Stomach (tissue), 9 donors: ENCODE results near the gene DNAJC28. TPM values are rescaled to one million over a fixed set of nuclear protein-coding genes. Genes with fewer than 3 reads are reported as not detected.

Experiments
- DNase-seq, 2 donors: peaks; one replicate each; pipeline versions ENCODE4 v3.0.0 to v3.0.0-alpha.2; 2013 to 2019
- H3K27ac ChIP-seq, 5 donors: fragments of 200-600 bp in 4 of 5; sonication (generic) in 4 of 5; one replicate each; pipeline ENCODE4 v1.5.1; 2013 to 2019; ENCODE audit warnings: mild to moderate bottlenecking in 1 of 5, moderate library complexity in 1 of 5
- H3K27me3 ChIP-seq, 3 donors: fragments of 200-600 bp; sonication (generic); one replicate each; pipeline ENCODE4 v1.5.1; 2017 to 2019; ENCODE audit warnings: mixed run types in 1 of 3
- H3K36me3 ChIP-seq, 4 donors: fragments of 200-600 bp; sonication (generic); 1 replicate in 3 of 4; 2 replicates in 1 of 4; pipeline ENCODE4 v1.5.1; 2016 to 2019
- H3K4me1 ChIP-seq, 4 donors: fragments of 200-600 bp; sonication (generic); one replicate each; pipeline ENCODE4 v1.5.1; 2016 to 2019
- H3K4me3 ChIP-seq, 4 donors: fragments of 200-600 bp; sonication (generic) in 3 of 4; one replicate each; pipeline ENCODE4 v1.5.1; 2016 to 2019; ENCODE audit warnings: mild to moderate bottlenecking in 1 of 4
- H3K9me3 ChIP-seq, 4 donors: fragments of 200-600 bp; sonication (generic); one replicate each; pipeline ENCODE4 v1.5.1; 2016 to 2019
- CTCF ChIP-seq, 7 experiments: fragments of 450-650 bp in 4 of 7; fragments of 200-600 bp in 3 of 7; sonication (generic) in 3 of 7; IDR thresholded peaks; one replicate each; pipeline ENCODE4 v1.5.1; 2016 to 2019; ENCODE audit warnings: antibody characterized with exemption in 7 of 7, control low read depth in 2 of 7, mild to moderate bottlenecking in 1 of 7
- EP300 ChIP-seq: sonication (generic); formaldehyde crosslinking; IDR thresholded peaks from one replicate; pipeline ENCODE4 v1.6.1; 2017; ENCODE audit warnings: antibody characterized with exemption
- POLR2AphosphoS5 ChIP-seq, 3 donors: sonication (generic); formaldehyde crosslinking; IDR thresholded peaks; one replicate each; pipeline ENCODE4 v1.6.1; 2016; ENCODE audit warnings: antibody characterized with exemption in 3 of 3
- WGBS, 5 donors: extraction: QIAGEN DNeasy Blood & Tissue Kit in 3 of 5; methylation state at CpG; one replicate each; pipeline versions ENCODE4 v1.1.5 to v1.1.7; 2013 to 2018; 5-methylcytosine and 5-hydroxymethylcytosine counted together
- intact Hi-C: fragments of 100-400 bp; cut with DNase I; formaldehyde crosslinking; loops from one replicate; pipeline ENCODE4 v1.15.1; 2023; ENCODE audit warnings: low total_unique reads
- polyA plus RNA-seq, 3 donors: library from polyadenylated mRNA; stranded (reverse); fragments of 200-250 nt; gene quantifications; one replicate each; pipeline ENCODE4 v1.2.3, GENCODE V29; 2013
- total RNA-seq, 5 donors: library from RNA; depleted of rRNA; stranded (reverse); fragments of >200 nt; gene quantifications; one replicate each; pipeline versions ENCODE4 v1.1.0 to v1.2.3, GENCODE V29; 2014 to 2016
- donor health status: healthy with polysubstance abuse.
- donor health status: Bipolar disorder and iron deficiency.
- donor health status: healthy.

Gene DNAJC28
- total and polyA plus RNA-seq, 8 donors = 0.43 to 4.3 (median 1.1) TPM; not detected in 1

DNA sequence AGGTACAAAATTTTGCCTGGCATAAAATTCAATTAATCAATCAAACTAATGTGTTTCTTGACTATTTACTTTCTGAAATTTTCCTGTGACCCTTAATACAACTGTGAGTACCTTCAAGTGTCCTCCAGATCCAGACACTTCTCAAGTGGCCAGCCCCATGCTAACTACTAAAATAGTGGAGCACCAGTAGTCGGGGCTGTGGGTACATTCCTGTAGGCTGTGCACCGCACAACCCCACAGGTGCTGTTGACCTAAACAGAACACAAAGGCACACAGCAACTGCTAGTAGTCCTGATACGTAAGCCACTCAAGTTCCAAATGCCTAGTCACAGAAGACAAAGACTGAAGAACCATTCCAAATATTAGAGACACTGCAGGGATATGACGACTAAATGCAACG is 48.3 kb downstream of the DNAJC28 start:
- no peak for DNase-seq
- peak overlapping the region in 2 of 5 donors; percentile 16 to 61 for H3K27ac ChIP-seq
- no peak overlapping the region for H3K4me3 ChIP-seq
- H3K9me3 ChIP-seq = no peaks in the 10 kb centered on the region
- intact Hi-C loops = loop anchor here (5.0 to 10.0 kb wide), 2 partner anchors 78 to 241 kb away; no protein-coding TSS in a partner anchor
- 73 to 89% (median 78%) methylated on average over 5 of the region's 5 CpGs for WGBS, 5 donors
- H3K36me3 ChIP-seq = peaks cover 11 to 45% (median 37%) of the 10 kb centered on the region in 4 donors
- H3K27me3 ChIP-seq = no peaks in the 10 kb centered on the region
- TF ChIP-seq POLR2AphosphoS5 (IDR thresholded peaks at IDR 0.05) (no peak), EP300 (no peak), CTCF (IDR thresholded peaks at IDR 0.05) (no peak)
- H3K4me1 ChIP-seq = peaks cover 4 to 22% (median 14%) of the 10 kb centered on the region in 4 donors

DNA sequence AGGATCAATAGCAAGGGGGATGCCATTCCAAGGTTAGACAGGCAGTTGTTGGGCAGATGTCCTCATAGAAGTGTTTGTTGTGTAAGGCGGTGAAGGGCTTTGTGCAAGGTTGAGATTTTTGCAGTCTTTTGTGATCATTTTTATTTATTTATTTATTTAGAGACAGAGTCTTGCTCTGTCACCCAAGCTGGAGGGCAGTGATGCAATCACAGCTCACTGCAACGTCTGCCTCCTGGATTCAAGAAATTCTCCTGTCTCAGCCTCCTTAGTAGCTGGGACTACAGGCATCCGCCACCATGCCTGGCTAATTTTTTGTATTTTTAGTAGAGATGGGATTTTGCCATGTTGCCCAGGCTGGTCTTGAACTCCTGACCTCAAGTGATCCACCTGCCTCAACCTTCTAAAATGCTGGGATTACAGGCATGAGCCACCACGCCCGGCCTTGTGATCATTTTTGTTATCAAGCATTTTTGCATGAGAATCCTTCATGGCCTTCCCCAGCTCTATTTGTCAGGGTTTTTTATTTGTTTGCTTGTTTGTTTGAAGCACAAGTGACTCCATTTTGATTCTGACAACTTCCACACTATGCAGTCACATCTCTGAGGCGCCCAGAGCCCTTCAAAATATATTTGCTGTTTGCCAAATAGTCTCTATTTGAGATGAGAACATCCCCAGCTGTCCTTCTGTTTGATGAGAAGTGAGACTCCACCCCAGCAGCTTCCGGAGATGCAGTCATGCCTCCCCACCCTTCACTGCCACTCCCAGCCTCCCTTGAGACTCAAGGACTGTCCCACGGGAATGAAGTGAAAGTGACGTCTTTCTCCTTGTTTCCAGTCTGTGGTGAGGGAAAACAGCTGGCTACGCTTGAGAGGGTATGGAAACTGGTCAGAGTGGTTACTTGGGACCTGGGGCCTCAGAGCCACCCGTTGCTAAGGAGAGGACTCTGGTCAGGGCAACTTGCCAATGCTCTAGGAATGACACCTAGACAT is 49.7 kb downstream of the DNAJC28 start:
- Histone ChIP-seq H3K4me3 (no peak overlapping the region), H3K27ac (peak overlapping the region in 4 of 5 donors; percentile 15 to 61 (median 24)), H3K4me1 (peaks cover 4 to 22% (median 14%) of the 10 kb centered on the region in 4 donors), H3K9me3 (no peaks in the 10 kb centered on the region), H3K36me3 (peaks cover 20 to 45% (median 40%) of the 10 kb centered on the region in 4 donors), H3K27me3 (no peaks in the 10 kb centered on the region)
- peak in 1 of 2 donors; percentile 71 for DNase-seq
- peak in 1 of 3 donors; percentile 36 for TF ChIP-seq POLR2AphosphoS5 (IDR thresholded peaks at IDR 0.05)
- no peak for TF ChIP-seq EP300
- 61 to 73% (median 67%) methylated on average over 11 of the region's 11 CpGs for WGBS, 5 donors
- intact Hi-C loops = loop anchor here (5.0 to 10.0 kb wide), 2 partner anchors 77 to 239 kb away; no protein-coding TSS in a partner anchor

Other genes starting within 250 kb of the DNAJC28 start
- gene IL10RB, start 225.3 kb downstream of the DNAJC28 start, total RNA-seq = 10 to 100 TPM in 4 of 5 donors, not detected in 1; 10.3 to 55.3 (median 40.0) TPM
- gene IL10RB, start 225.3 kb downstream of the DNAJC28 start, polyA plus RNA-seq = 10 to 100 TPM; 12.7 to 18.8 (median 18.3) TPM
- 10 to 100 TPM in 3 of 5 donors, 1 to 10 TPM in 2; 2.6 to 34.5 (median 14.3) TPM for gene IFNAR1, start 166.7 kb downstream of the DNAJC28 start, total RNA-seq
- 10 to 100 TPM in 2 of 3 donors, 1 to 10 TPM in 1; 8.3 to 11.8 (median 10.6) TPM for gene IFNAR1, start 166.7 kb downstream of the DNAJC28 start, polyA plus RNA-seq
- gene IFNGR2, start 88.3 kb downstream of the DNAJC28 start, total RNA-seq = 10 to 100 TPM; 35.2 to 89.3 (median 67.8) TPM
- 10 to 100 TPM; 42.2 to 79.7 (median 47.0) TPM for gene IFNGR2, start 88.3 kb downstream of the DNAJC28 start, polyA plus RNA-seq
- 10 to 100 TPM; 20.3 to 97.3 (median 89.3) TPM for gene TMEM50B, start 11.7 kb downstream of the DNAJC28 start, total RNA-seq
- gene TMEM50B, start 11.7 kb downstream of the DNAJC28 start, polyA plus RNA-seq = 10 to 100 TPM; 36.7 to 48.5 (median 44.5) TPM
- 100 to 1,000 TPM in 2 of 5 donors, 10 to 100 TPM in 2, 1 to 10 TPM in 1; 4.1 to 126 (median 85.1) TPM for gene GART, start 50.4 kb upstream of the DNAJC28 start, total RNA-seq
- 10 to 100 TPM; 15.5 to 20.8 (median 19.5) TPM for gene GART, start 50.4 kb upstream of the DNAJC28 start, polyA plus RNA-seq
- 100 to 1,000 TPM; 187 to 351 (median 237) TPM for gene SON, start 51.3 kb upstream of the DNAJC28 start, total RNA-seq
- gene SON, start 51.3 kb upstream of the DNAJC28 start, polyA plus RNA-seq = 100 to 1,000 TPM in 2 of 3 donors, 10 to 100 TPM in 1; 31.8 to 419 (median 108) TPM
- 10 to 100 TPM in 3 of 5 donors, 1 to 10 TPM in 1, under 1 TPM in 1; 0.58 to 72.4 (median 19.1) TPM for gene DONSON, start 97.0 kb upstream of the DNAJC28 start, total RNA-seq
- 10 to 100 TPM in 1 of 3 donors, 1 to 10 TPM in 2; 5.9 to 13.1 (median 6.3) TPM for gene DONSON, start 97.0 kb upstream of the DNAJC28 start, polyA plus RNA-seq
- 10 to 100 TPM in 4 of 5 donors, 1 to 10 TPM in 1; 9.3 to 73.5 (median 50.0) TPM for gene CRYZL1, start 150.0 kb upstream of the DNAJC28 start, total RNA-seq
- gene CRYZL1, start 150.0 kb upstream of the DNAJC28 start, polyA plus RNA-seq = 10 to 100 TPM; 17.6 to 33.9 (median 23.8) TPM
- 10 to 100 TPM; 17.1 to 83.5 (median 47.7) TPM for gene ITSN1, start 150.8 kb upstream of the DNAJC28 start, total RNA-seq
- gene ITSN1, start 150.8 kb upstream of the DNAJC28 start, polyA plus RNA-seq = 10 to 100 TPM in 1 of 3 donors, 1 to 10 TPM in 2; 6.0 to 10.7 (median 9.4) TPM